Measurements from ENCODE around the gene INPP5F.

DNA sequence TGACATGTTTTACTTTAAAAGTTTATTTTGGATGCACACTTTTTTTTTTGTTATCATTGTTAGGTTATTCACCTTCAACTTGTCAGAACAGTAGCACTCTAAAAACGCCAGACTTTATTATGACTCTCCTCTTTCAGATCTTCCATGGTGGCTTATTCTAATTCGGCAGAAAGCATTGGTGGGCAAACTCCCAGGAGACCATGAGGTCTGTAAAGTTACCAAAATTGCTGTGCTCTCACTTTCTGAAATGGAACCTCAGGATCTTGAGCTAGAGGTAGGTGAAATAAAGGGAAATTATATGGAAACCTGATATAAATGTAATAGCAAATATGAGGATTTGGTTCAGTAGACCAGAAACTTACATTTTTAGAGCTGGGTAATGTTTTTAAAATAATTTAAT, 55.6 kb downstream of the INPP5F start:
- TF ChIP-seq SREBF1 (IDR thresholded peaks at IDR 0.05; ENCODE audit: low read length) (no peak), POLR2A (IDR thresholded peaks at IDR 0.05; ENCODE audit: low read depth, low read length) (no peak), RAD21 (IDR thresholded peaks at IDR 0.05; ENCODE audit: insufficient read depth, low read depth, low read length) (no peak), USF1 (IDR thresholded peaks at IDR 0.05; ENCODE audit: borderline replicate concordance, extremely low read length, insufficient read depth, low read depth, low read length) (no peak), SIN3A (IDR thresholded peaks at IDR 0.05; ENCODE audit: low read depth, low read length) (no peak), MAX (IDR thresholded peaks at IDR 0.05; ENCODE audit: low read depth, low read length) (no peak), CEBPB (IDR thresholded peaks at IDR 0.05; ENCODE audit: borderline replicate concordance in 1 of 2, low read depth in 2 of 2, low read length in 2 of 2) (no peak), HDAC6 (IDR thresholded peaks at IDR 0.05; ENCODE audit: unreplicated experiment) (no peak), EZH2 (IDR thresholded peaks at IDR 0.05; ENCODE audit: borderline replicate concordance, control insufficient read depth, low read depth, low read length) (no peak), ETV6 (conservative IDR thresholded peaks at IDR 0.05 in 1 of 2, IDR thresholded peaks at IDR 0.05 in 1 of 2; ENCODE audit: borderline replicate concordance in 1 of 2, low read depth in 1 of 2) (no peak), POLR2AphosphoS2 (IDR thresholded peaks at IDR 0.05; ENCODE audit: low read depth, low read length) (no peak)
- TF ChIP-seq, protein P1, sequence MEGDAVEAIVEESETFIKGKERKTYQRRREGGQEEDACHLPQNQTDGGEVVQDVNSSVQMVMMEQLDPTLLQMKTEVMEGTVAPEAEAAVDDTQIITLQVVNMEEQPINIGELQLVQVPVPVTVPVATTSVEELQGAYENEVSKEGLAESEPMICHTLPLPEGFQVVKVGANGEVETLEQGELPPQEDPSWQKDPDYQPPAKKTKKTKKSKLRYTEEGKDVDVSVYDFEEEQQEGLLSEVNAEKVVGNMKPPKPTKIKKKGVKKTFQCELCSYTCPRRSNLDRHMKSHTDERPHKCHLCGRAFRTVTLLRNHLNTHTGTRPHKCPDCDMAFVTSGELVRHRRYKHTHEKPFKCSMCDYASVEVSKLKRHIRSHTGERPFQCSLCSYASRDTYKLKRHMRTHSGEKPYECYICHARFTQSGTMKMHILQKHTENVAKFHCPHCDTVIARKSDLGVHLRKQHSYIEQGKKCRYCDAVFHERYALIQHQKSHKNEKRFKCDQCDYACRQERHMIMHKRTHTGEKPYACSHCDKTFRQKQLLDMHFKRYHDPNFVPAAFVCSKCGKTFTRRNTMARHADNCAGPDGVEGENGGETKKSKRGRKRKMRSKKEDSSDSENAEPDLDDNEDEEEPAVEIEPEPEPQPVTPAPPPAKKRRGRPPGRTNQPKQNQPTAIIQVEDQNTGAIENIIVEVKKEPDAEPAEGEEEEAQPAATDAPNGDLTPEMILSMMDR (IDR thresholded peaks at IDR 0.05 in 2 of 3, conservative IDR thresholded peaks at IDR 0.05 in 1 of 3; ENCODE audit: control insufficient read depth in 2 of 3, extremely low read depth in 1 of 3, insufficient read depth in 1 of 3, low read depth in 3 of 3, low read length in 3 of 3), result no peak
- TF ChIP-seq, protein P2, sequence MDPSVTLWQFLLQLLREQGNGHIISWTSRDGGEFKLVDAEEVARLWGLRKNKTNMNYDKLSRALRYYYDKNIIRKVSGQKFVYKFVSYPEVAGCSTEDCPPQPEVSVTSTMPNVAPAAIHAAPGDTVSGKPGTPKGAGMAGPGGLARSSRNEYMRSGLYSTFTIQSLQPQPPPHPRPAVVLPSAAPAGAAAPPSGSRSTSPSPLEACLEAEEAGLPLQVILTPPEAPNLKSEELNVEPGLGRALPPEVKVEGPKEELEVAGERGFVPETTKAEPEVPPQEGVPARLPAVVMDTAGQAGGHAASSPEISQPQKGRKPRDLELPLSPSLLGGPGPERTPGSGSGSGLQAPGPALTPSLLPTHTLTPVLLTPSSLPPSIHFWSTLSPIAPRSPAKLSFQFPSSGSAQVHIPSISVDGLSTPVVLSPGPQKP (IDR thresholded peaks at IDR 0.05; ENCODE audit: low read depth, low read length), result no peak
